EH (cell line): ENCODE results near the gene CDK9.
"Not testable (repeated sequence)": the region's sequence is repeated elsewhere in the genome, so short reads cannot be mapped to it uniquely, and the experiment has no call there.

ENCODE experiments used
- DNase-seq: peaks from one replicate; pipeline ENCODE4 v3.0.0-alpha.2; 2015; ENCODE audit warnings: low read depth

Gene CDK9

DNA sequence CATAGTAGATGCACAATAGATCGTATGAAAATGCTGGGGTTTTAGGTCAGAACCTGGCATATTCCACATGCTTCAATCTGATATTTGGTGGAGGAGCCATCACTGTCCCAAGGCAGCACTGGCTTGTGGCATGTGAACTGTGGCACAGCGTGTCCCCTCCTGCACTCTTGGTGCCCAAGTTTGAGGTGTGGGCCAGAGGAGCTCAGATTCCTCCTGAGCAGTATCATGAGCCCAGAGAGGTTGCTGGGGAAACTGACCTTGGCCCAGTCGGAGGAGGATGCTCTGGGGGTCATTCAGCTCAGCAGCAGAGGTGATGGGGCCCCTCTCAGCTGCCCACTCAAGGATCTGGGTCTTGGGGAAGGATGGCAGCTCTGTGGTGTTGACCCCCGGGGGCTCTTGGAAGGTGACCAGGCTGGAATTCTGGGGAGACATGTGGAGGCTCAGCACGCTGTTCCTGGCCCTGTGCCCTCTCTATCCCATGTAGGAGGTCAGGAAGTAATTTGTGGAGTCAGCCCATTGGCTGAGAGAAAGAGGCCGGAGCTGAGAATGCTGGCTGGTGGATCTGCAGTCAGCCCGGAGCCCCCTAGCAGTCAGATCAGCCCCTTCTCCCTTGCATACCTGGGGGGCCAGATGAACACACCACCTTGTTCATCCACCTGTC is 40.5 kb downstream of the CDK9 start:
- DNase-seq = no peak

- peak; percentile 77 for DNase-seq
Measured at GRCh38 chr9:127828262-127829031, 42.6 kb downstream of the CDK9 start.

GRCh38 chr9:127829205-127829906 is 43.5 kb downstream of the CDK9 start:
- no peak for DNase-seq

- no peak for DNase-seq
Measured at GRCh38 chr9:127832248-127832647, 46.4 kb downstream of the CDK9 start.

DNA sequence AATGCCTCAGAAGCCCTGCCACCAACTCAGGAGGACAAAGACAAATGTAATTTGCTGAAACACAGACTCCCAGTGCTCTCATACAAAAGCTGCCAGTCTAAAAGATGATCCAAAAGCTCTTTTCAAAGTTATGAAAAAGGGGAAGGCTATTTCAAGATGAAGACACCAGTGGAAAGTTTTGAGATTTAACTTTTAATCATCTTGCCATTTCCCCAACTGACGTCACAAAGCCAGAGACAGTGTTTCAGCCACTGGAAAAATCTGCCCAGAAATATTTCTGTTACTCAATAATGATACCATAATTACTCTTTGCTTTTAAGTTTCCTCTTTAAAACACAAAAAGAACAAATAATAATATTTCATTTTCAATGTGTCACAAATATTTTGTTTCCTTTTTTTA is 47.7 kb downstream of the CDK9 start:
- DNase-seq = peak; percentile 65

GRCh38 chr9:127835991-127836516 is 50.2 kb downstream of the CDK9 start:
- peak; percentile 83 for DNase-seq

DNA sequence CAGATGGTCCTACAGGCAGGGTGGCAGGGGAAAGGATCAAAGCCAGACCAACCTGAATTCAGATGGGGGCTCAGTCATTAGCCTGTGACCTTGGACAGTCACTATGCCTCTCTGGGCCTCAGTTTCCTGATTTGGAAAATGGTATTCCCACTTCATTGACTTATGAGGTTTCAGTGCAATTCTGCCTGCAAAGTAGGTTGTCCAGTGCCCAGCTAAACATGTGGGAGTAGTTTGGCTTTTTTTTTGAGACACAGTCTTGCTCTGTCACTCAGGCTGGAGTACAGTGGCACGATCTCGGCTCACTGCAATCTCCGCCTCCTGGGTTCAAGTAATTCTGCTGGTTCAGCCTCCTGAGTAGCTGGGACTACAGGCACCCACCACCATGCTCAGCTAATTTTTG is 50.7 kb downstream of the CDK9 start:
- not testable (repeated sequence) for DNase-seq

- no peak for DNase-seq
Measured at GRCh38 chr9:127837346-127837745, 51.5 kb downstream of the CDK9 start.

DNA sequence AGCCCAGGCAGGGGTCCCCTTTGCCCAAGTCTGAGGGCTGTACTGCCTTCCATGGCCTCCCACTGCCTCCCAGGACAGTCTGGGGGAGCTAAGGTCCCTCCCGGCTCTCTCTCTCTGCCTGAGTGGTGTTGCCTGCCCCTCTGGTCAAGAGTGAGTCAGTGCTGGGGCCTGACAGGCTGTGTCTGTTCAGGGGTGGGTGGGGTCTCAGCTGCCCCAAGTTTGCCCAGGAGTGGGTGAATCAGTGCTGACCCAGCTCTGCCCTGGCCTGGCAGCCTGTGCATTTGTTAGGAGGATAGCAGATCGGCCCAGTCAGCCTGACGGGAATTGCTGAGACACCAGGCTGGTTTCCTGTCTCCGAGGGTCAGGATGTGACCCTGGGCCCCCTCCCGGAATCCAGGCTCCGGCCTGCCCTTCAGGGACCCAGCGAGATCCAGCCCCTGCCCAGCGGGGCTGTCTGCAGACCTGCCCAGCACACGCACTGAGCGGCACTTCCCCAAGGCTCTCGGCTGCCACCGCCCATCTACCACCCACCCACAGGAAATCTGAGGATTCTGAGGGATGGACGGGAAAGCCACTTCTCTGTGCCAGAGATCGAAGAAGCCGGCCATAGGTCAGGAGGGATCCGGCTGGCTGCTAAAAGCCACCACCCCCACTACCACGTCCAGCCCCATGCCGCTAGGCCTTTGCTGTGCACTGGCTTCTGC is 52.7 kb downstream of the CDK9 start:
- DNase-seq = peak; percentile 97
